ENCODE data around the gene FGD4.

The FGD4 gene

DNA sequence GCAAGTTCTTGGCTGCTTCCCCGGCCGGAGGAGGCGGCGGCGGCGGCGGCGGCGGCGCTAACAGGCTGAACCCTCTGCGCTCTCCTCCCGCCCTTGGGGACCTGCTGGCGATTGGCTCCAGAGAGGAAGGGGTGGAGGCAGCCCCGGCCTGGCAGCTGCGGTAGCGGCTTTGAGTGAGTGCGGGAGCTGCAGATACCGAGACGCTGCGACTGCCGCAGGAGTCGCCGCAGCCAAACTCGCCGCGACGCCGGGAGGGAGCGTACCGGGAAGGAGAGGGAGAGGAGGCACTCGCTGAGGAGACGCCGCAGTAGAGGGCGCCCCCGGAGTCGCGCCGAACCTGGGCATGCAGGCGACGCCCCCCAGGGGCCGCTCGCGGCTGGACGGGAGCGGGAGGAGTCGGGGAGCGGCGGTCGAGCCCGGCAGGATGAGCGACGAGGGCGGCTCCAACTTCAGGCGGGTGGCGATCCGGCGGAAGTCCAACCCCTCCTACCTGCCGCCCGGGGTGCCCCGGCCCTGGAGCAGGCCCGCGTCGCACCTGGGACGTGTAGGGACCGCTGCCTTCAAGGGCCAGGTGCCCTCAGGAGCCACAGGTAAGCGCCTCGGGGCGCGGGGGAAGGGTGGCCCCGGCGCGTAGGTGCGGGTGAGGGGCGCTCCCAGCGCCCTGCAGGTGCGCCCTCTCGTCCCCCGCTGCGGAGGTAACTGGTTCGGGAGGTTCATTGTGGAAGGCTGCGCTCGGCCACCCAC is at the start of gene FGD4:
FGD4 (plus strand) TSS at position 189 of the 744 bp plus-strand sequence.
- no peak for DNase-seq

DNA sequence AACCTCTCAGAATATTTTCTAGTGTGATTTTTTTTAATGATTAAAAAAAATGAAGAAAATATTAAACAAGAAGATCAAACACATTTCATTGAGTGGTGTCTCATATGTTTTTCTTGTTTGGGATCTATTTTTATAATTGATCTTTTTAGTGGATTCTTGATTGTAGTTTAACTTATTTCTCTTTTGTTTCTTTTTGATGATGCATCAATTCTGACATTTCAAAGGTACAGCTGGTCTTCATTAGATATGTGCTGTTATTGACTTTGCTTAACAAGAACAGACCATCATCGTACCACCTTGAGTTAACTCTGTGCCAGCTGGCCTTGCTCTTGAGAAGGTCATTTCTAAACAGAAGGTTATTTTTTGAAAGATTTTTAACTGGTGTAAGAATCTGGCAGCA is 45.8 kb upstream of the FGD4 start:
- no peak for DNase-seq

DNA sequence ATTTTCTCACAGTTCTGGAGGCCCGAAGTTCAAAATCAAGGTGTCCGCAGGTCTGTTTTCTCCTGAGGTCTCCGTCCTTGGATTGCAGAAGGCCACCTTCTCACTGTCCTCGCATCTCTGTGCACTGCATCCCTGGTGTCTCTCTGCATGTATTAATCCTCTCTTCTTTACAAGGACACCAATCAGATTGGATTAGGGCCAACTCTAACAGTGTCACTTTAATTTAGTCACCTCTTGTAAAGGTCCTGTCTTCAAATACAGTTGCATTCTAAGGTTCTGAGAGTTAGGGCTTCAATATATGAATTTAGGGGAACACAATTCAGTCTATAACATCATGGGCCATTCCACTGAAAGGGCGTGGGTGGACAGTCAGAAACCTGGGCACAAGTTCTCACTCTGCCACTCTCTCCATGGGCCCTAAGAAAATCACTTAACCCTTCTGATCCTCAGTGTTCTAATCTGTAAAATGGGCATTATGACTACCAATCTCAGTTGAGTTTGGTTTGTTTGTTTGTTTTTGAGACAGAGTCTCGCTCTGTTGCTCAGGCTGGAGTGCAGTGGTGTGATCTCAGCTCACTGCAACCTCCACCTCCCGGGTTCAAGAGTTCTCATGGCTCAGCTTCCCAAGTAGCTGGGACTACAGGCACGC is 41.6 kb upstream of the FGD4 start:
- no peak for DNase-seq

DNA sequence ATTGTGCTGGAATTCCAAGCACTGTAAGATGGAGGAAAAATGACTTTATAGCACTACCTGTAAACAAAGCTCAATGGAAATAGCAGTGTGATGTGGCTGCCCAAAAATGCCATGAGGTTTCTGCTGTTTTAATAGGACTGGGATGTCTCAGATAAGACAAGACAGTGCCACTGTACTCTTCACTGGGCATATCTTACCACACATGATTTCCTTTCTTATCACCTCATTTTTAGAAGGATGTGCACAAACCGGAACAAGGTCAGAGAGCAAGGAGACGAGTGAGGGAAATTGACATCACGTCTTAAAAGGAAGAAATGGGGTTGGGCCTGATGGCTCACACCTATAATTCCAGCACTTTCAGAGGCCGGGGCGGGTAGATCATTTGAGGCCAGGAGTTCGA is 38.4 kb upstream of the FGD4 start:
- DNase-seq = no peak

DNA sequence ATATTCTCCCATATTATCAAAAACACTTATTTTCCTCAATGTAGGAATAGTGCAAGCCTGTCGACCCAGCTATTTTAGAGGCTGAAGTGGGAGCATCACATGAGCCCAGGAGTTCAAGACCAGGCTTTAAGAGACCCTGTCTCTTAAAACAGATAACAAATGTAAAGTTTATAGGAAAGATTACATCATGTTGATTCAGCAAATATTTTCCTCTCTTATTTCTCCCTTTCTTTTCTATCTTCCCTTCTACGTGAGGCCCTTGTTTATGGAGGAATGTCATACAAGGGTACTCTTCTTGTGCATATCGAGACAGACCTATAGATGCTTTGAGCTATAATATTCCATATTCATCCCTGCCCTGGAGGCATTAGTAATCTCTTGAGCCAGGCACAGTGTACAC is 36.5 kb upstream of the FGD4 start:
- no peak for DNase-seq

DNA sequence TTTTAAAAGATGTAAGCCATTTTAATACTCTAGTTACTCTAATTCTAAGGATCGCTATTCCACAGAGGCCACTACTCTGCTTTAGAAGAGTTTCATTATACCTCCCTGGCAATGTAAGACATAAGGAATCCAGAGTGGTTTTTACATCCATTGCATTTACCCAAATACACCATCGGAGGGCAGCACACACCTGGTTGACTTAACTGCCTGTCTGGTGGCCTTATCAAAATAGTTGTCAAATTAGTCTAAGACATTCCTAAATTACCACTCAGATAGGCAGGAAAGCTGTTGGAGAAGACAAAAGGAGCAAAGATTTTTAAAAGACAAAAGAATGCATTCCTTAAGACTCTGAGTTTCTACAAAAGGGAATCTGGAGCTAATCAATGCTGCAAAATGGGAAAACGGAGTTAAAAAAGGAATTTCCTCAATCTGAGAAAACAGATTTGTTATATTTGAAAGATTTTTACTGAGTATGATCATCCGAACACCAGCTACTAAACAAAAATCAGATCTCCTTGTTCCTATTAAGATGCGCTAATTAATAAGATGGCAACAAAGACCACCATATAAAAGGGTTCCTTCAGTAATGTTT is 33.8 kb upstream of the FGD4 start:
- DNase-seq = no peak

DNA sequence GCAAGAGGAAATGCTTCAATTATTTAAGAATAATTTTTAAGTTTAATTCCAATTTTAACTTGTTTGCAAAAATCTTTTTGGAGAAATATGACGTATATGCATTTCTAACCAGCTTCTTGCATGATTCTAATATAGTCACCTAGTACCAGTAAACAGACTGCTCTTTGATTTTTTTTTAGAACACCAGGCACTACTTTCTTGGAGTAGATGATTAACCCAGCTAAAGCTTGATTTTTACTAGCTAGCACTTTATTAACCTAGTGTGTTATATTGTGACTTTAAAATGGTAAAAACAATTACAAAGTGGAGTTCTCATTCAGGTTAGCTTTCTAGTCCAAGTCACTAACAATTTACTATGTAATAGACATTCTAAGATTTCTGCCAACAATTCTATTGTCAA is 32.6 kb upstream of the FGD4 start:
- no peak for DNase-seq

DNA sequence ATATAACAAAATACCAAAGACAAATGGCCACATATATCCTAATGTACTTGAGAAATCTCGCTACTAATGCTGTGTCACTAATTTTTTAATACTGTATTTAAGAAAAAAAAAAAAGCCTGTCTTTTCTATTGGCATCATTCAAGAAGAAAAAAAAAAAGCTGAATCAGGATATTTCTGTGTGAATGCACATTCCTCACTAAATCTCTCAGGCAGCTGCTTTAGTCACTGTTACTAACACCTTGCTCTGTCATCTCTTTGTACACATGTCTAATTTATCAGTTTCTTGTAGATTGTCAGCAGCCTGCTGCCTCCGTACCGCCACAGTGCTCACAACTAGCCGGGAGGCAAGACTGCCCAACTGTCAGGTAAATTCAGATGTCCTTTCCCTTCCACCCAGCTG is 32.0 kb upstream of the FGD4 start:
- no peak for DNase-seq

DNA sequence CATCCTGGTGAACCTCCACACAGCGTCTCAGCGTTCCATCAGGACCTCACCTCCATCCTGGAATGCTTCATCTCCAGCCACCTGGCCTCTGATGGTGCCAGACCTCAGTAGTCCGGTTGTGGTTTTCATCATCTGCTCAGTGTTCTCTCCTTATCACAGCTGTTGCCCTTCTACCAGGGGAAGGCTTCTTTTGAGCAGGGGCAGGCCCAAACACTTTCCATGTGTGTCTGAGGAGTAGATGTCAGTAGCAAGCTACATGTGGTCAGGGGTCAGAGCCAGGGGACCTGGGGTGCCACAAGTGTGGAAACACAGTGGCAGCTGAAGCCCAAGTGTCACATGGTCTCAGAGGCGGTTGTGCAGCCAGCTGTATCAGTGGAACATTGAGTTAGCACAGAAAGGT is 30.2 kb upstream of the FGD4 start:
- DNase-seq = no peak

DNA sequence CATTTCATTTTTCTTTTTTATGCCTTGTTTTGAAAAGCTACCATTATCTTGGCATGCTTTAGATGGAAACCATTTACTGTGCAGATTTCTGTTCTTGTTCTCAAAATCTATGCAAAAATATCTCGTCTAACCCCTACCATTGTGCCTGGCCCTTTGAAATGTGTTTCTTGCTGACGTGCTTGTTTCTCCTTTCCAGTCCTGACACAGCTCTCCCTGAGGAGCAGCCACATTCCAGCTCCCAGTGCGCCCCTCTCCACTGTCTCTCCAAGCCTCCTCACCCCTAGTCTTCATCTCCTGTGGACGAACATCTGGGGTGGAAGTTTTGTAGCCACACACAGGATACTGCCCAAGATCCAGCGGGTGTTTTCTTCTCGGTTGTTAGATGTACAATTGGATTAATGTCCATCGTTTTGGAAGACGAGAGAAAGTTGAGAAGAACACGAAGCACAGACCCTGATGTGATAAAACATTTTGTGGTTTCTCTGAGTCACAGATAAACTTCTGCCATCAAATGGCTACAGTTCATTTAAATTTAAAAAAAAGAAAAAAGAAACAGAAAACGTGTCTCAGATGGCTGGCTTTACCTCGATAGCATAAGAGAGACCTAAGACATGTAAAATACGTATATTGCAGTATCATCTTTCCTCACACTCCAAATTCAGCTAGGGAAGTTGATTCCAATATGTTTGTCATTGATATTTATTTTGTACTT is 21.9 kb upstream of the FGD4 start:
- no peak for DNase-seq

DNA sequence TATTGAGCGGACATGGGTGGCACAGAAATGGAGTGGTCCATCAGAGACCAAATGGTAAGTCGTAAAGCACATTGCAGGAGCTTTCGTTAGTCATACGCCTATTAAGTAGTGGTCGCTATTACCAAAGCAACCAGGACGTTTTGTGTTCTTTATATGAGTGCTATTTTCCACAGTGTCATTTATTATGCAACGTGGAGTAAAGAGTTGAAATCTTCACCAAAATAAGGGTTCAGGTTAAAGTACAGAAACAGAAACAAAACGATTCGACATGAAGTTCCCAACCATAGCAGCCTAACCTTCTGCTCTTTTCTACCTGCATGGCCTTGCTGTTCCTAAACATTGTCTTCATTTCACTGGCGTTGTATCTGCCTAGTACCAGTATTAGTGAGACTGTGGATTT is 20.1 kb upstream of the FGD4 start:
- no peak for DNase-seq

DNA sequence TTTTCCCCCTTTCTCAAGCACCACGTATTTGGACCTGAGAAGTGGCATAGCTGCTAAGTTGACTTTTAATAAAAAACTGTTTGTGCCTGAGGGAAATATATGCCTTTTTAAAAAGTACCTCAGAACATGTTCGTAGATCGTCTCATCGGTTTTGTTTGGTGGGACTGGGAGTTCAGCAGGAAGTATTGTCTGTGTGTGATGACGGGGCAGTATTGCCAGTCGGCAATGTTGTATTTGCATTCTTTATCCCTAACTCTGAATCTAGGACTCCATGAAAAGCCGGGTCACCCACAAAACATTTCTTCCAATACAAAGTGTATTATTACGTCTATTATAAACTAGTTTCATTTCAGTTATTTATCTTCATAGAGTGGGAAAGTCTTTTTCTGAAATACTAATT is 19.7 kb upstream of the FGD4 start:
- no peak for DNase-seq

DNA sequence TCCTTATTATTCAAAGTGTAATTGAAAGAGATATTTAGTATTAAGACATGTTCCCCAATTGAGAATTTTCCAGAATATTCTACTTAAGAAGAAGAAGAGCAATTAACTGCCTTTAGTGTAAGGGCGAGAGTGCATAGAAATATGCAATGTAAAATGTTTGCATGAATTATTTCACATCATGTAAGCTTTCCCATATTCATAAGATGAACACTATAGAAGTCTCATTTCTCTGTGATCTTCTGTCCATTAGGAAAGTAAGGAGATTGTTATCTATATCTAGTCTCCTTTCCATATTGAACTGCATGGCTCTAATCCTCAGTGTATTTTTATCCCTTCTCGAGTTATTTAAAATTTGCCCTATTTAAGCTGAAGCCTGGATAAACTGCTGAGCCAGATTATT is 17.1 kb upstream of the FGD4 start:
- DNase-seq = no peak

DNA sequence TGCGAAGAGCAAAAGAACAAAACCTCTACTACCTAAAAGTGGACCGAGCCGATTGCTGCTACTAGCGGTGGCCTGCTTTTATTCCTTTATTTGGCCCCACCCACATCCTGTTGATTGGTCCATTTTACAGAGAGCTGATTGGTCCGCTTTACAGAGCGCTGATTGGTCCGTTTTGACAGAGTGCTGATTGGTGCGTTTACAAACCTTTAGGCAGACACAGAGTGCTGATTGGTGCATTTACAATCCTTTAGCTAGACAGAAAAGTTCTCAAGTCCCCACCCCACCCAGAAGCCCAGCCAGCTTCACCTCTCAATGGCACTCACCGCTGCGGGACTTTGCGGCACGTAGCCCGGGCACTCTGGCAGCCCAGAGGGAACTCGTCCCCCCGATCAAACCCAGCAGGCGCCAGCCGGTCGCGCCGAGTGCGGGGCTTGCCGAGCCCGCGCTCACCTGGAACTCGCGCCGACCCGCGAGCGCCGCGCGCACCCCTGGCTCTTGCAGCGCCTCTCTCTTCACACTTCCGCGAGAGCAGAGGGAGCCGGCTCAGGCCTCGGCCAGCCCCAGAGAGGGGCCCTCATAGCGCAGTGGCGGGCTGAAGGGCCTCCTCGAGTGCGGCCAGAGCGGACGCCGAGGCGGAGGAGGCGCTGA is 8.7 kb upstream of the FGD4 start:
- DNase-seq = no peak

DNA sequence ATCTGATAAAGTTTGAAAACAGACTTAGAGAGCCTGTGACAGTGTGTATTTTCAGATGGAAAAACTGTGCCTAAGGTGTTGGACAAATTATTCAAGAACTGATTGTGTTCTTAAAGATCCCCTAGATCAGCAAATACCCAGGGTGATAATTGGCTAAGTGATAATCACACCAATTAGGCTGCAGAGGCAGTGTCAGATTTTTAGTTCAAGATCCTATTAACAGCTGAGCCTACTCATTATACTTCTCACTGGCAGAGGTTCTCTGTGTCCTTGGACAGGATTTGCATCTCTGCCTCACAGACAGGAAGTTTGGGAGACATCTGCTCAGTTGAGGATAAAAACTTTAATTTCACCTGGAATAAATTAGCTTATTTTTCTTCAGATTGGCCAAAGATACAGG is 4.3 kb upstream of the FGD4 start:
- no peak for DNase-seq

DNA sequence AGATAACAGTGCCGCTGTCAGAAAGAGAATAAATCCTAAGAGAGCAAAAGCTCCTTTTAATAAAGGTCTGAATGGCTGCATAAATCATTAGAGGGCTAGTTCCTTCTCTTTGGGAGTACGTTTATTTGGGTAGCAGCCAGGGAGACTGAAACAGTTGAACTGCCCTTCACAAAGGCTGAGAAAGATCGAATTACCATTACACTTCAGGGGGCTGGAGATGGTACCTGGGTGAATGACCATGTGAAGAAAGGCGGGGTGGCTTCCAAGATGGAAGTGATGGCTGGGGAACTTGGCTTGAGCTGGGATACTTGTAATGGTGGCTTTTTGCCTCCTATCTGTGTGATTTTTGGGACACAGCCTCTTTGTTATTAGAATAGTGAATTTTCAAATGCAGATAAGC is 1.7 kb upstream of the FGD4 start:
- no peak for DNase-seq

DNA sequence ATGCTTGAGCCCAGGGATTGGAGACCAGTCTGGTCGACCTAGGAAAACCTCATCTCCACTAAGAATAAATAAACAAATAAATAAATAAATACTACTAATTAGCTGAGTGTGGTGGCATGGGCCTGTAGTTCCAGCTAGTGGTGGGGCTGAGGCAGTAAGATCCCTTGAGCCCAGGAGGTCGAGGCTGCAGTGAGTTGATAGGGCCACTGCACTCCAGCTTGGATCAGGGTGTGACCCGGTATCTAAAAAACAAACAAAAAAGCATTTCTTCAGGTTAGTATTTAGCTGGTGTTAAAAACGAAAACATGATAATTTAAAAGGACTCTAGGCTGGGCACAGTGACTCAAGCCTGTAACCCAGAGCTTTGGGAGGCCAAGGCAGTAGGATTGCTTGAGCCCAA is 1.2 kb upstream of the FGD4 start:
- DNase-seq = no peak

DNA sequence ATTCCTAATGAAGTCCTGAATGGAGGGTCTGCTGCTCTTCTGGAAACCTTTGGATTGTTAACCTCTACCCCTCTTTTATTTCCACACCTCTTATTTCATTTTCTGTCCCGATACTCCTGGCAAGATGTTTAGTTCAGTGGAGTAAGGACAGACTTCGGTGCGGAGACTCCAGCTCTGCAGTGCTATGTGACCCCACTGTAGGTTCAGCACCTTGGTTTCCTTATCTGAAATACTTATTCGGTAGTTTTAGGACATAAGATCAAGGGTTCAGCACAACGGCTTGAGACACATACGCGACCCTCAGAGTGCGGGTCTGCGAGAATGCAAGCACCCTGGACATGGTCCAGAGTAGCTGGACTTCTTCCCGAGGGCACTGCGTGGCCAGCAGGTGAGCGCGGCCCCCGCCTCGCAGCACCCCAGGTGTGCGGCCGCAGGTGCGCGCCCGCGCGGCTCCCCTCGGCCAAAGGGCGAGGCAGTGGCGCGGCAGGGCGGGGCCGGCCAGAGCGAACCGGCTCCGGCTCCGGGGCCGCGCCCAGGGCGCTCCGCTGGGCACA is 465 bp upstream of the FGD4 start:
- no peak for DNase-seq

DNA sequence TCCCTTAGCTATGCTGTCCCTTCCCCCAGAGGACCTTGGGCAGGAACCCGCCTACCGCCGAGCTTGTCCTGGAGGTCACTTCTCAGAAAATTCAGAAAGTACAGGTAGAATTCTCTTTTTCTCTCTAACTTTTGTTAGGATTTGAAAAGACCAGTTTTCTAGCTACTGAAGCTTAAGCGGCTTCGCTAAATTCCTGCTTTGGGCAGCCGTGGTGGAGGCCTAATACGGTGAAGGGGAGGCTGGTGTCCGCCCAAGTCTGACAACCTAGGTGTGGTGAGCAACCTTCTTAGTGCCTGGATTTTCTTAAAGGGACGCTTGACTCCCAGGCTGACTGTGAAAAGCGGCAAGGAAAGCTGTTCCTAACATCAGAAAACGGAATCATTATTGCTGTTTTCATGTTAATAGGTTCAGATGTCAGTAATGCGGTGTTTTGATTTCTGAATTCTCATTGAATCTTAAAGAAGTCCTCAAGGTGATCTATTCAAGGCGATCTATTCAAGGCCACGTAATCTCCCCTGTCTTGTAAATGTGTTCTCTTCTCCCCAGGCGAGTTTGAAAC is 835 bp downstream of the FGD4 start:
- no peak for DNase-seq

DNA sequence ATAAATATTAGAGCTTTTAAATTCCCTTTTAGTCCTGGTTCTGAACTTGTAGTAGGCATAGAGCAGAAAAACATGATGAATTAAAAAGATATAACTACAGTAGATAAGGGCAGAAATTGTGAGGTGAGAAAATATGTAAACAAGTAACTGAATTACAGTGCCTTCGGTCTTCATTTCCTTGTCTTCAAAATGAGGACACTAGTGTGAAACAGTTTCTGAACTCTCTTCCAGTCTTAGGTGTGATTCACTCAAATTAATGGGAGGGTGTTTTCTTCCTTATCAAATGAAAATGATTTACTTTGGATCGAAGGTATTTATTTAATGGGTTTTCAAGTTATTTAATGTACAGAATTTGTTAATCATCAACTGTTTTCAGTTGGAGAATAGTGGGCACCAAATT is 1.5 kb downstream of the FGD4 start:
- DNase-seq = no peak

DNA sequence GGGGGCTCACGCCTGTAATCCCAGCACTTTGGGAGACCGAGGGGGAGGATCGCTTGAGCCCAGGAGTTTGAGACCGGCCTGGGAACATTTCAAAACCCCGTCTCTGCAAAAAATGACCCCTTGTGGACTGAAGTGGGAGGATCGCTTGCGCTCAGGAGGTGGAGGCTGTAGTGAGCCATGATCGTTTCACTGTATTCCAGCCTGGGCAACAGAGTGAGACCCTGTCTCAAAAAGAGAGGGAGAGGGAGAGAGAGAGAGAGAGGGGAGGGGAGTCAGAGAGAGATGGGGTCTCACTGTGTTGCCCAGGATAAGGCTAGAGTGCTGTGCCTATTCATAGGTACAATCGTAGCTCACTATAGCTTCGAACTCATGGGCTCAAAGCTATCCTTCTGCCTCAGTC is 2.8 kb downstream of the FGD4 start:
- DNase-seq = no peak

DNA sequence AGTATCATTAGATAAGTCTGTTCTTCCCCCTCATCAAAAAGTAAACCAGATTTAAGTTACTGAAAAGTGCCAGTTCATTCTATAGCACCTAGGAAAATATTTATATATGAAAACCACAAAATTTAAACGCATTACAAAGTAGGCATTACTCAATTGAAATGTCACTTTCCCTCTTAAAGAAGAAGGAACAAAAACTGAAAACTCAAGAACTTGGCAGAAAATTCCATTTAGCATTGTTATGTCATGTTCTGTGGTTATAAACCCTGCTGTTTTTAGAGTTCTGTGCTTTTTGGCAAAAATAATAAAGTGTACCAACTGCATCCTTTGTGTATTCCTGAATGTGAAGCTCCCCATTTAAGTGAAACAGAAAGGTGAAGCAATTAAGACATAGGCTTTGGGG is 3.6 kb downstream of the FGD4 start:
- DNase-seq = no peak

DNA sequence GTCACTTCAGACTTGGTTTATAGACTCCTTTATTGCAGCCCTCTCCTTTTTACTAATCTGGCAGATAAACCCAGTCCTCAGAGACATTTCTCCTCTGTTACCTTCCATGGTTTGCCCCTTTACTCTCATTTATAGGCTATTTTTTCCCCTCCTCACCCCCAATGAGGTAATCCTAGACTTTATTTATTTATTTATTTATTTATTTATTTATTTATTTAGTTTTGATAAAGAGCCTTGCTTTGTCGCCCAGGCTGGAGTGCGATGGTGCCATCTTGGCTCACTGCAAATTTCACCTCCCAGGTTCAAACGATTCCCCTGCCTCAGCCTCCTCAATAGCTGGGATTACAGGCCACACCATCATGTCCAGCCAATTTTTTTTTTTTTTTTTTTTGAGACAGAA is 8.4 kb downstream of the FGD4 start:
- DNase-seq = no peak
